Endothelial cell of umbilical vein (primary cell): ENCODE results near the gene USP40. TPM values are rescaled to one million over a fixed set of nuclear protein-coding genes. Genes with fewer than 3 reads are reported as not detected.

Experiments
- BruUV-seq: library from RNA; stranded (reverse); fragments of 400-500 nt; replicated peaks from 2 replicates; lab custom pipeline; 2021; lab: Mats Ljungman, UMichigan
- CTCF ChIA-PET: fragments of 300-600, 350-600 bp; sonication (Branson Sonifier 250); formaldehyde crosslinking; loops from one replicate; lab custom pipeline; 2021; ENCODE audit warnings: antibody characterized with exemption, inconsistent platforms; lab: Charles Lee
- POLR2A ChIA-PET: fragments of 300-600, 350-600 bp; sonication (Branson Sonifier 250); formaldehyde crosslinking; loops from one replicate; lab custom pipeline; 2021; ENCODE audit warnings: antibody characterized with exemption, inconsistent platforms; lab: Charles Lee
- DNase-seq: peaks from one replicate; pipeline ENCODE4 v3.0.0-alpha.2; 2011; ENCODE audit warnings: low read depth, low spot score
- FAIRE-seq: peaks from 2 replicates; lab custom pipeline; 2011; peaks lifted over from hg19 to GRCh38; lab: Jason Lieb, UNC
- H2AFZ ChIP-seq: 2 replicates; pipeline ENCODE4 v1.6.0; 2012; ENCODE audit warnings: low read depth, low read length, control low read depth, inconsistent platforms
- H3K27ac ChIP-seq: 2 replicates; pipeline ENCODE4 v1.5.1; 2011; ENCODE audit warnings: low read depth, mild to moderate bottlenecking, control low read depth, low read length, moderate library complexity; ENCODE audit not compliant: insufficient read depth
- H3K27me3 ChIP-seq, 2 experiments: 2 replicates each; pipeline versions ENCODE4 v1.6.0 to v1.6.1; 2011; ENCODE audit warnings: low read length in 2 of 2, mixed read lengths in 1 of 2; ENCODE audit not compliant: control insufficient read depth in 2 of 2, insufficient read depth in 2 of 2
- H3K36me3 ChIP-seq, 2 experiments: 2 replicates in 1 of 2; 3 replicates in 1 of 2; pipeline ENCODE4 v1.5.1; 2011; ENCODE audit warnings: low read length in 2 of 2, mild to moderate bottlenecking in 1 of 2, moderate library complexity in 1 of 2; ENCODE audit not compliant: control insufficient read depth in 2 of 2, insufficient read depth in 2 of 2; ENCODE audit errors: extremely low read depth in 1 of 2
- H3K4me1 ChIP-seq: 3 replicates; pipeline ENCODE4 v1.5.1; 2011; ENCODE audit warnings: mild to moderate bottlenecking, low read length; ENCODE audit not compliant: control insufficient read depth, insufficient read depth; ENCODE audit errors: extremely low read depth
- H3K4me2 ChIP-seq: 2 replicates; pipeline ENCODE4 v1.6.1; 2011; ENCODE audit warnings: low read length, control low read depth, mixed read lengths; ENCODE audit not compliant: insufficient read depth
- H3K4me3 ChIP-seq, 3 experiments: fragments of 200-600 bp in 1 of 3; sonication (generic), shearing (Covaris generic) in 1 of 3; replicated peaks in 1 of 3; 2 replicates each; pipeline ENCODE4 v1.5.1; 2011 to 2016; ENCODE audit warnings: control low read depth in 3 of 3, low read length in 3 of 3, mild to moderate bottlenecking in 2 of 3, inconsistent platforms in 1 of 3, low read depth in 1 of 3, moderate library complexity in 1 of 3; ENCODE audit not compliant: insufficient read depth in 1 of 3
- H3K79me2 ChIP-seq: 2 replicates; pipeline ENCODE4 v1.6.0; 2012; ENCODE audit warnings: low read length, inconsistent platforms; ENCODE audit not compliant: control insufficient read depth, insufficient read depth
- H3K9ac ChIP-seq: replicated peaks from 2 replicates; pipeline ENCODE3; 2011; ENCODE audit warnings: low read length, control low read depth; ENCODE audit not compliant: insufficient read depth; ENCODE audit errors: extremely low read depth
- H3K9me1 ChIP-seq: replicated peaks from 3 replicates; pipeline ENCODE4 v1.6.0; 2011; ENCODE audit warnings: mild to moderate bottlenecking, low read length; ENCODE audit not compliant: control insufficient read depth, insufficient read depth; ENCODE audit errors: extremely low read depth
- H3K9me3 ChIP-seq: replicated peaks from 2 replicates; pipeline ENCODE4 v1.5.1; 2012; ENCODE audit warnings: low read length, inconsistent platforms; ENCODE audit not compliant: control insufficient read depth, insufficient read depth
- H4K20me1 ChIP-seq: replicated peaks from 2 replicates; pipeline ENCODE3; 2011; ENCODE audit warnings: mild to moderate bottlenecking, low read length; ENCODE audit not compliant: control insufficient read depth, insufficient read depth; ENCODE audit errors: extremely low read depth
- FOS ChIP-seq: IDR thresholded peaks from 2 replicates; pipeline ENCODE4 v1.6.1; 2011; ENCODE audit warnings: mild to moderate bottlenecking, low read length, moderate library complexity, borderline replicate concordance; ENCODE audit not compliant: insufficient read depth
- GATA2 ChIP-seq: IDR thresholded peaks from 2 replicates; pipeline ENCODE4 v1.7.0; 2011; ENCODE audit warnings: low read depth, mild to moderate bottlenecking, moderate library complexity, mixed read lengths, low read length; ENCODE audit not compliant: insufficient read length, insufficient read depth
- JUN ChIP-seq: IDR thresholded peaks from 2 replicates; pipeline ENCODE4 v1.6.1; 2011; ENCODE audit warnings: borderline replicate concordance, low read depth; ENCODE audit not compliant: insufficient read length, insufficient read depth
- MYC ChIP-seq: IDR thresholded peaks from one replicate; pipeline ENCODE4 v1.6.1; 2011; ENCODE audit warnings: mild to moderate bottlenecking, low read depth, low read length
- POLR2AphosphoS5 ChIP-seq: IDR thresholded peaks from 2 replicates; pipeline ENCODE4 v1.6.1; 2012; ENCODE audit warnings: low read depth, mild to moderate bottlenecking, control low read depth, low read length, moderate library complexity; ENCODE audit not compliant: insufficient read depth
- dilution Hi-C: fragments of 300-500 bp; cut with MboI; formaldehyde crosslinking; loops from one replicate; pipeline ENCODE4 v1.15.0; 2019; ENCODE audit warnings: low sequenced_read_pairs; ENCODE audit not compliant: extremely low pct_ligation_motif_present
- intact Hi-C: fragments of 100-400 bp; cut with micrococcal nuclease; formaldehyde crosslinking; loops from one replicate; pipeline ENCODE4 v1.10.0; 2022
- polyA plus RNA-seq, 4 experiments: library from polyadenylated mRNA; depleted of rRNA in 3 of 4; stranded (reverse) in 3 of 4; unstranded in 1 of 4; fragments of >200 nt; gene quantifications; 2 replicates each; pipeline versions ENCODE4 v1.2.1 to v1.2.3, GENCODE V29; 2011 to 2012; ENCODE audit warnings: missing spikeins in 1 of 4
- total RNA-seq: library from RNA; stranded (reverse); gene quantifications from 2 replicates; pipeline ENCODE4 v1.2.3, GENCODE V29; 2021
- TF ChIP-seq, protein P1 (sequence below): IDR thresholded peaks from 2 replicates; pipeline ENCODE4 v1.6.1; 2011; ENCODE audit not compliant: insufficient read depth, insufficient read length
- TF ChIP-seq, protein P2 (sequence below), 2 donors: IDR thresholded peaks; 1 replicate in 1 of 2; 2 replicates in 1 of 2; pipeline ENCODE4 v1.5.1; 2011; ENCODE audit warnings: low read length in 2 of 2, mild to moderate bottlenecking in 2 of 2, moderate library complexity in 2 of 2, control low read depth in 1 of 2, inconsistent platforms in 1 of 2, low read depth in 1 of 2; ENCODE audit not compliant: insufficient read depth in 1 of 2; ENCODE audit errors: extremely low read depth in 1 of 2

The USP40 gene
- total and polyA plus RNA-seq, 2 donors (not counting 3 experiments of a cell fraction or from before 2014, with no cell fraction given): 32.2 to 32.5 TPM

DNA sequence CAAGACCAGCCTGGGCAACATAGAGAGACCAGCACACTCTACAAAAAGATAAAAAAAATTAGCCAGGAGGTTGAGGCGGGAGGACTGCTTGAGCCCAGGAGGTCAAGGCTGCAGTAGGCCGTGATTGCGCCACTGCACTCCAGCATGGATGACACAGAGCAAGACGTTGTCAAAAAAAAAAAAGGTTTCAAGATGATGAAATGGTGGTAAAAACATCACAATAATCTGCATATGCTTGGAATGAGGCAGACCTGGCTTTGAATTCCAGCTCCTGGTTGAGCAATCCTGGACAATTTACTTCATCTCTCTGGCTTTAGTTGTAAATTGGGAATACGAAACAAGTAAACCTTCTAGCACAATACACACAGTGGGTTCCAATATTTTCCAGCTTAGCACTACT is 24.1 kb downstream of the USP40 start:
- ChIA-PET POLR2A (no interaction called here), CTCF (no interaction called here)
- H4K20me1 ChIP-seq: no peaks in the 10 kb centered on the region
- FAIRE-seq (no peak), DNase-seq (no peak)
- H3K9ac ChIP-seq: no peak overlapping the region
- H2AFZ ChIP-seq: no peak overlapping the region
- BruUV-seq: no TSS peak
- H3K27ac ChIP-seq: no peak overlapping the region
- H3K9me1 ChIP-seq: no peaks in the 10 kb centered on the region
- H3K4me1 ChIP-seq: no peaks in the 10 kb centered on the region
- no peaks in the 10 kb centered on the region for H3K79me2 ChIP-seq
- no peaks in the 10 kb centered on the region for H3K27me3 ChIP-seq
- H3K36me3 ChIP-seq: no peaks in the 10 kb centered on the region
- no peak overlapping the region for H3K4me2 ChIP-seq
- H3K4me3 ChIP-seq: no peak overlapping the region
- intact Hi-C loops: no loop called here
- H3K9me3 ChIP-seq: no peaks in the 10 kb centered on the region
- dilution Hi-C loops: no loop called here
- TF ChIP-seq MYC (no peak), JUN (no peak), GATA2 (no peak), POLR2AphosphoS5 (no peak), FOS (no peak)
- TF ChIP-seq, protein P1, sequence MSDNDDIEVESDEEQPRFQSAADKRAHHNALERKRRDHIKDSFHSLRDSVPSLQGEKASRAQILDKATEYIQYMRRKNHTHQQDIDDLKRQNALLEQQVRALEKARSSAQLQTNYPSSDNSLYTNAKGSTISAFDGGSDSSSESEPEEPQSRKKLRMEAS: no peak

DNA sequence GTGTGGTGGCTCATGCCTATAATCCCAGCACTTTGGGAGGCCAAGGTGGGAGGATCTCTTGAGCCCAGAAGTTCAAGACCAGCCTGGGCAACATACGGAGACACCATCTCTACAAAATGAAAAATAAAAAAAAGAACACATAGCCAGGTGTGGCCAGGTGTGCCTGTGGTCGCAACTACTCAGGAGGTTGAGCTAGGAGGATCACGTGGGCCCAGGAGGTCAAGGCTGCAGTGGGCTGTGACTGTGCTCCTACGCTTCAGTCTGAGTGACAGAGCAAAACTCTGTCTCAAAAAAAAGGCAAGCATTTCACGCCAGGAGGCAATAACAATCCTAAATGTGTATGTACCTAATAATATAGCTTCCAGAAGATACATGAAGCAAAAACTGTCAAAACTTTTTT is 27.8 kb downstream of the USP40 start:
- no peaks in the 10 kb centered on the region for H4K20me1 ChIP-seq
- no peak for DNase-seq
- H3K4me2 ChIP-seq: no peak overlapping the region
- ChIA-PET CTCF (interaction anchor here (1.2 to 1.6 kb wide), 2 partner anchors 9 to 13 kb away, joined by 3 to 7 read pairs; no protein-coding TSS in a partner anchor), POLR2A (no interaction called here)
- no peak overlapping the region for H3K4me3 ChIP-seq
- TF ChIP-seq, protein P2, sequence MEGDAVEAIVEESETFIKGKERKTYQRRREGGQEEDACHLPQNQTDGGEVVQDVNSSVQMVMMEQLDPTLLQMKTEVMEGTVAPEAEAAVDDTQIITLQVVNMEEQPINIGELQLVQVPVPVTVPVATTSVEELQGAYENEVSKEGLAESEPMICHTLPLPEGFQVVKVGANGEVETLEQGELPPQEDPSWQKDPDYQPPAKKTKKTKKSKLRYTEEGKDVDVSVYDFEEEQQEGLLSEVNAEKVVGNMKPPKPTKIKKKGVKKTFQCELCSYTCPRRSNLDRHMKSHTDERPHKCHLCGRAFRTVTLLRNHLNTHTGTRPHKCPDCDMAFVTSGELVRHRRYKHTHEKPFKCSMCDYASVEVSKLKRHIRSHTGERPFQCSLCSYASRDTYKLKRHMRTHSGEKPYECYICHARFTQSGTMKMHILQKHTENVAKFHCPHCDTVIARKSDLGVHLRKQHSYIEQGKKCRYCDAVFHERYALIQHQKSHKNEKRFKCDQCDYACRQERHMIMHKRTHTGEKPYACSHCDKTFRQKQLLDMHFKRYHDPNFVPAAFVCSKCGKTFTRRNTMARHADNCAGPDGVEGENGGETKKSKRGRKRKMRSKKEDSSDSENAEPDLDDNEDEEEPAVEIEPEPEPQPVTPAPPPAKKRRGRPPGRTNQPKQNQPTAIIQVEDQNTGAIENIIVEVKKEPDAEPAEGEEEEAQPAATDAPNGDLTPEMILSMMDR (IDR thresholded peaks at IDR 0.05; ENCODE audit: extremely low read depth in 1 of 2, insufficient read depth in 1 of 2, low read depth in 1 of 2, low read length in 2 of 2): no peak
- no peak for TF ChIP-seq JUN
- TF ChIP-seq POLR2AphosphoS5: no peak
- no peak for TF ChIP-seq MYC
- no peak for TF ChIP-seq FOS
- dilution Hi-C loops (no loop called here), intact Hi-C loops (no loop called here)
- no peak overlapping the region for H2AFZ ChIP-seq
- FAIRE-seq: no peak
- no peaks in the 10 kb centered on the region for H3K79me2 ChIP-seq
- H3K36me3 ChIP-seq: no peaks in the 10 kb centered on the region
- no peak overlapping the region for H3K27ac ChIP-seq
- no peaks in the 10 kb centered on the region for H3K27me3 ChIP-seq
- no peaks in the 10 kb centered on the region for H3K9me3 ChIP-seq
- no peak overlapping the region for H3K9ac ChIP-seq
- no peaks in the 10 kb centered on the region for H3K4me1 ChIP-seq
- BruUV-seq: no TSS peak
- H3K9me1 ChIP-seq: no peaks in the 10 kb centered on the region
